ENCODE data around the gene RIPK3. TPM values are rescaled to one million over a fixed set of nuclear protein-coding genes. Genes with fewer than 3 reads are reported as not detected.

The RIPK3 gene
- total and polyA plus RNA-seq, 2 of the 8 experiments (the other 6 are each of a cell fraction or from before 2014, with no cell fraction given): 0.24 to 0.39 TPM

DNA sequence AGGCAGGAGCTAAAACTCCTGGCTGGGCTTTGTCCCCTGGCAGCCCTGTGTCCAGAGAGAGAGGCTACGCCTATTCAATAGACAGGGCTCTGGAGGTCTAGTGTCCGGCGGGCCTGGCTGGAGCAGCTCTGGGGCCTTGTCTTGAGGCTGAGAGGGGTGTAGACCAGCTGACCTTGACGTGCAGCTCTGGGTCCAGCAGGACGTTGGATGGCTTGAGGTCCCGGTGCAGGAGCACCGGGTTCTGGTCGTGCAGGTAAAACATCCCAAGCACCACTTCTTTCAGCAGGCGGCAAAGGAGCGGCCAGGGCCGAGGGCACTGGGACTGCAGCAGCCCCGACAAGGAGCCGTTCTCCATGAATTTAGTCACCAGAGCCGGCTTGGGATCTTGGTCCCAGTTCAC is 948 bp downstream of the RIPK3 start (continued):
- TF ChIP-seq KDM4A (IDR thresholded peaks at IDR 0.05; ENCODE audit: low read depth, low read length, severe bottlenecking) (no peak), PHF8 (conservative IDR thresholded peaks at IDR 0.05; ENCODE audit: low read depth, low read length) (no peak), SIRT6 (IDR thresholded peaks at IDR 0.05; ENCODE audit: low read length) (no peak)
